Activated T-helper 1 cell treated with anti-CD3 and anti-CD28 coated beads, Interleukin-2, amount 50 U/mL, for 16 hours (primary cell): ENCODE data around the gene PPP1R12A.
"Not testable (repeated sequence)": the region's sequence is repeated elsewhere in the genome, so short reads cannot be mapped to it uniquely, and the experiment has no call there.

Experiments used
- DNase-seq, 2 donors: peaks; one replicate each; pipeline ENCODE4 v3.0.0-alpha.2; 2020; ENCODE audit warnings: low read depth in 1 of 2, low spot score in 1 of 2

The PPP1R12A gene

DNA sequence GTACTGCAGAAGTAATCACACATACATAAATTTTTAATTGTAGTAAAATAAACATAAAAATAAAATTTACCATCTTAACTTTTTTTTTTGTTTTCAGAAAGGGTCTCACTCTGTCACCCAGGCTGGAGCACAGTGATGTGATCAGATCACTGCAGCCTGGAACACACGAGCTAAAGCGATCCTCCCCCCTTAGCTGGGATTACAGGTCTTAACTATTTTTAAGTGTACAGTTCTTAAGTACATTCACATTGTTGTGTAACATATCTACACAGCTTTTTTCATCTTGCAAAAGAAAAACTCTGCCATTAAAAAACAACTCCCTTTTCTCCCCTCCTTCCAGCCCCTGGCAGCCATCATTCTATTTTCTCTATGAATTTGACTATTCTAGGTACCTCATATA, 92.3 kb downstream of the PPP1R12A start:
- no peak for DNase-seq

- no peak for DNase-seq
Observed at GRCh38 chr12:79841878-79842265, 93.0 kb downstream of the PPP1R12A start.

DNA sequence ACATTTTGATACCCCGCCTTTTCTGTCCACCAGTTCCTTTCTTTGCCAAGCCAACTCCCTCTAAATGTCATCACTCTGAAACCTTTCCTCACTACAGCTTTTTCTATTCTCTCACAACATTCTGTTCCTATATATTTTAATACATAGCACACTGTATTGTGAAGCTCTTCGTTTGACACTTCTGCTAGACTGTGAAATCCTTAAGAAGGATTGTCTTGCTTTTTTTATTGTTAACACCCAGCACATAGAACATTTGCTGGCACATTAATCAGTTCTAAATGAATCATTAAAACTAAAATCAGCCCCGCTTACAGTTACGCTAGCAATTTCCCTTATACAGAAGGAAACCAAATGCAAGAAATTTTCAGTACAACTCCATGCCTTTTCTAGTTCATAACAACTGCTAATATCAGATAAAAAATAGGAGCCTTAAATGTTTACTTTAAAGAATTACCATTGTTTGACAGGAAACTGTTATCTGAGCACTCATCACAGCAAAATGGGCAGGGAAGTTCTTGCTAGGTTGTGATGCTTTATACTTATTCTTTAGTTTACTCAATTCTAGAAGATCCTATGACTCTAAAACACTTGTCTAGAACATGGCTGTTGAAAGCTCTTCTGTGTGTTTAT, 93.5 kb downstream of the PPP1R12A start:
- no peak for DNase-seq

GRCh38 chr12:79838359-79838758, 96.5 kb downstream of the PPP1R12A start:
- no peak for DNase-seq

DNA sequence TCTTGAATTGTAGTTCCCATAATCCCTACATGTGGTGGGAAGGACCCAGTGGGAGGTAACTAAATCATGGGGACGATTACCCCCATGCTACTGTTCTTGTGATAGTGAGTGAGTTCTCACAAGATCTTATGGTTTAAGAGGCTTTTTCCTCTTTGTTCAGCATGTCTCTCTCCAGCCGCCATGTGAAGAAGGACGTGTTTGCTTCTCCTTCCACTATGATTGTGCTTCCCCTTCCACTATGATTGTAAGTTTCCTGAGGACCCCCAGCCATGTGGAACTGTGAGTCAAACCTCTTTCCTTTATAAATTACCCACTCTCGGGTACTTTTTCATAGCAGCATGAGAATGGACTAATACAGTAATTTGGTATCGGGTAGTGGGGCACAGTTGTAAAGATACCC, 97.3 kb downstream of the PPP1R12A start:
- no peak for DNase-seq

DNA sequence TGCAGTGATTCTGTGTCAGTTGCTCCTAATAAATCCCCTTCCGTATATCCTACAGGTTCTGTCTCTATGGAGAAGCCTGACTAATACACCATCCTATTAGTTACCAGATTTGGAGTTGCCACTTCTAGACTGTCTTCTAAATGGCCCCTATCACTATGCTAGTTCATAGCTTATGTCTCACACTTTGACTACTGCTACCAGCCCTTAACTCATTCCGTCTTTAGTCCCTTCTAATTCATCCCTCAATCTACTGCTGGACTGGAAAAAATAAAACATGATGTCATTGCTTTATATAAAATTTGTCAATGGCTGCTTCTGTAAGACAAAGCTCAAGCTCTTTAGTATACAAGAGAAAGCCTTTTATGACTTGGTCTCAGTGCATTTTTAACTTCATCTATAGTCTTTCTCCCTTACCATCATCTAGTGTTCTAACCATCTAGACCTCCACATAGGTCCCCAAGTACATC, 99.5 kb downstream of the PPP1R12A start:
- DNase-seq: no peak

- no peak for DNase-seq
Observed at GRCh38 chr12:79834712-79835376, 100.1 kb downstream of the PPP1R12A start.

GRCh38 chr12:79830440-79830839, 104.5 kb downstream of the PPP1R12A start:
- no peak for DNase-seq

- no peak for DNase-seq
Observed at GRCh38 chr12:79828924-79829323, 106.0 kb downstream of the PPP1R12A start.

- no peak for DNase-seq
Observed at GRCh38 chr12:79827484-79827883, 107.4 kb downstream of the PPP1R12A start.

- no peak for DNase-seq
Observed at GRCh38 chr12:79826267-79827128, 108.4 kb downstream of the PPP1R12A start.

DNA sequence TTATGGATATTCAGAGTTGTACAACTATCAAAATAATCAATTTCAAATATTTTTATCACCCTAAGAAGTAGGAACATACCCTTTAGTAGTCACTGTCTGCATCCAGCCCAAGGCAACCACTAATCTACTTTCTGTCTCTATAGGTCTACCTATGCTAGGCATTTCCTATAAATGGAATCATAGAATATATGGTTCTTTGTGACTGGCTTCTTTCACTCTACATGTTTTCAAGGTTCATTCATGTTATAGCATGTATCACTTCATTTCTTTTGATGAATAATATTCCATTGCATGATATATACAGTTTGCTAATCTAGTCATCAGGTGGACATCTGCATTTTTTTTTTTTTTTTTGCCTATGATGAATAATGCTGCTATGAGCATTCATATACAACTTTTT, 112.4 kb downstream of the PPP1R12A start:
- DNase-seq: no peak

- DNase-seq: no peak
Observed at GRCh38 chr12:79818856-79819255, 116.0 kb downstream of the PPP1R12A start.

DNA sequence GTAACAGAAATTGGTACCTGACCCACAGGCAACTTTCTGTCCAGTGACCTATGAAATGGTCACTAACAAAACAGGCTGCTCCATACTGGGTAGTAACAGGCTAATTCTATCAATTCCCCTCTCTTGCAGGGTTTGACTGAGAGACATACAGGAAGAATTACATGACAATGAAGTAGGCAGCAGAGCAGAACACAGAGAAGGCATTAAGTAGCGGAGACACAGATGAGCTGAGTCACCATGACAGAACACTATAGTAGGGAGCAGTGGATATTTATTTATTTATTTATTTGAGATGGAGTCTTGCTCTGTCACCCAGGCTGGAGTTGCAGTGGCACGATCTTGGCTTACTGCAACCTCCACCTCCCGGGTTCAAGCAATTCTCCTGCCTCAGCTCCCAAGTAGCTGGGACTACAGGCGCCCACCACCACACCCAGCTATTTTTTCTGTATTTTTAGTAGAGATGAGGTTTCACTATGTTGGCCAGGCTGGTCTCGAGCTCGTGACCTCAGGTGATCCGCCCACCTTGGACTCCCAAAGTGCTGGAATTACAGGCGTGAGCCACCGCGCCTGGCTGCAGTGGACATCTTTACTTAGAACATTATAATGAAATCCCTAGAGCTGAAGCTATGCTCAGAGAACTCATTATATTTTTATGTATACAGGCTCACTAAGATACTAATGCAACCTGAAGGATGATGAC, 150.4 kb downstream of the PPP1R12A start:
- DNase-seq: not testable (repeated sequence)

DNA sequence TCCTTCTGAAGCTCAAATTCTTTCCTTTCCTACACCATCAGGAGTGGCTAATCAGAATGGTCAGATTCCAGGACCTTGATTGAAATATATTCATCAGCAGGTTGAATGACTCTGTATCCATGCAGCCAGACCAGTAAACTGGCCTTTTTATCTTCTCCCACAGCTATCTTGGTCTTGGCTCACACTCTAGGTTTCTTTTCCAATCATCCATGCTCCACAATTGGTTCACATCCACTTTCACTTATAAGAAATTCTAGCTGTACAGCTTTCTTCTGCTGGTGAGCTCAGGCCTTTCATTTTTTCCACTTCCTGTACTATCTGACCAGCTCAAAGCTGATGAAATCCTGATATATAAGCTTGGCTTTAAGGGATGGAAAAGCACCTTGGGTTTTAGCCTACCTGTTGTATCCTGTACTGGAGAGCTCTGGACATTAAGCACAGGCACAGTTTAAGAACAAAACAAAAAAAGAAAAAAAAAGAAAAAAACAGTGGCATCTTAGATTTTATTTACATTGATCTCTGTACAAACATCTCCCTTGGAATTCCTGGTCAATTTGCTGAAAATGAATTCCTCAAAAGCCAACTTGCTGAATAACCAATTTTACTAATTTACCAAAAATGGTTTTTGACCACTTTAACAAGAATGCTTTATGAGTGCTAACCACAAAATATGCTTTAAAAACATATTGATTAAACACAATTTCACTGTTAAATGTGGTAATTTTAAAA, 152.6 kb downstream of the PPP1R12A start:
- DNase-seq: no peak

DNA sequence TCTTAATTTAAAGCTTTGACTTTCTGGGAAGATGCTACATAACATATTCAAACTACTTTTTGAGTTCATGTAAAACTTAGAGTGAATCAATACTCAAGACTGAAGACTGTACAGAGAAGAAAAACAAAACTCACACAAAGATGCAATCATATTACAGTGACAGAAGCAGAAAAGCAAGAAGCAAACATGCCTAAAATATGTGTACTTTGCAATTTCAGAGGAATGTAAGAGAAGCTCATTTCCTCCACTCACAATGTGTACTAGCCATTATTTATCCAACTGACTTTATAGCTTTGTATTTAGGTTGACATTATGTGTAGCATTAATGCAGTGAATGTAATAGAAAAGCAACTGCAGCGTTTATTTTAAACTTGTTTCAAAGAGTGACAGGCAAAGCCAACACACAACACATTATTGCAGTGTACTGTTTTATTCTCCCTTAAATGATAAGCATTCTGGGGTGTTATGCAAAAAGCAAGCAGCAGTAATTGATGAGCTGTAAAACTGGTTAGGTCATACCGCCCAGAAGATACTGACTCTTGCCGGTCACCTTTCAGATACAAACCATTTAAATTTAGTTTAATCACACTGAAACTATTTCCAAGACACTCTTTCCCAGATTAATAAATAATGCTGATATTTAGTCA, 156.0 kb downstream of the PPP1R12A start:
- DNase-seq: no peak

DNA sequence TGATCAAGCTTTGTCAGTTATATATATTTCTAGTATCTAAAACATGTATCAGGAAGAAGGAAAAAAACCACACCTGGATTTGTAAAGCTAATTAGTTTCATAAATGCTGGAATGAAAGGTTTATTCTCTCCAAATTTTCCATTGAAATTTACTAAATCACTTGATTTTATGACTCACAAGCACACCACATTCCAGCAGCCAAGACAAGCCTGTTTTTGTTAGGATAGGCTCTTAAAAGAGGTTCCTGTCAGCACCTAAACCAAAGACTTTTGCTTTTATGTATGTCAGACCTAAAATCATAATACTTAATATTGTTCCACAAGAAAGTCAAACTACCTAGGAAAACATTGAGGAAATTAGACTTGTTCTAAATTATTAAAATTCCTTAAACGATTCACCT, 158.8 kb downstream of the PPP1R12A start:
- no peak for DNase-seq

- no peak for DNase-seq
Observed at GRCh38 chr12:79775355-79776027, 159.4 kb downstream of the PPP1R12A start.

GRCh38 chr12:79773896-79774295, 161.0 kb downstream of the PPP1R12A start:
- no peak for DNase-seq
